NCI-H146 treated with DMSO at 0.1 percent for 48 hours (cell line): ENCODE measurements around the gene POU6F2.
A peak's percentile ranks its signal among the peaks of the same experiment; 100 is the strongest.

ENCODE experiments used
- DNase-seq: peaks from one replicate; lab custom pipeline; 2025; ENCODE audit not compliant: unreplicated experiment; lab: John Stamatoyannopoulos, UW

POU6F2 gene

DNA sequence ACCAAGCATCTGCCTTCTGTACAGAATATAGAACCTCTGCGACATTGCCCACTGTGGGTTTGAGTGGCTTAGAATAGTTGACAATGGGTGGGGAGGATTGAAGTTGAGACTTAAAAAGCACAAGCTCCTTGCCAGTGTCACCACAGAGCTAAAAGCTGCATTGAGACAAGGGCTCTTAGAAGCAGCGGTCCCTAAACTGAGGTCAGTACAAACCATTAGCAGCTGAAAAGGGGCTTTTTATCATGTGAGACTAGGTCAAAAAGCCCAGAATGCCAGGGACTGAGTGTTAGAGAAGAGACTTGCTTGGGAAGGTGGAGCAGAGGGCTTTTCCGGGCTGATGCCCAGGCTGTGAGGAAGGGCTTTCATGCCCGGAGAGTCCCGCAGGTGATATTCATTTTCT, 91.3 kb downstream of the POU6F2 start:
- DNase-seq = no peak

DNA sequence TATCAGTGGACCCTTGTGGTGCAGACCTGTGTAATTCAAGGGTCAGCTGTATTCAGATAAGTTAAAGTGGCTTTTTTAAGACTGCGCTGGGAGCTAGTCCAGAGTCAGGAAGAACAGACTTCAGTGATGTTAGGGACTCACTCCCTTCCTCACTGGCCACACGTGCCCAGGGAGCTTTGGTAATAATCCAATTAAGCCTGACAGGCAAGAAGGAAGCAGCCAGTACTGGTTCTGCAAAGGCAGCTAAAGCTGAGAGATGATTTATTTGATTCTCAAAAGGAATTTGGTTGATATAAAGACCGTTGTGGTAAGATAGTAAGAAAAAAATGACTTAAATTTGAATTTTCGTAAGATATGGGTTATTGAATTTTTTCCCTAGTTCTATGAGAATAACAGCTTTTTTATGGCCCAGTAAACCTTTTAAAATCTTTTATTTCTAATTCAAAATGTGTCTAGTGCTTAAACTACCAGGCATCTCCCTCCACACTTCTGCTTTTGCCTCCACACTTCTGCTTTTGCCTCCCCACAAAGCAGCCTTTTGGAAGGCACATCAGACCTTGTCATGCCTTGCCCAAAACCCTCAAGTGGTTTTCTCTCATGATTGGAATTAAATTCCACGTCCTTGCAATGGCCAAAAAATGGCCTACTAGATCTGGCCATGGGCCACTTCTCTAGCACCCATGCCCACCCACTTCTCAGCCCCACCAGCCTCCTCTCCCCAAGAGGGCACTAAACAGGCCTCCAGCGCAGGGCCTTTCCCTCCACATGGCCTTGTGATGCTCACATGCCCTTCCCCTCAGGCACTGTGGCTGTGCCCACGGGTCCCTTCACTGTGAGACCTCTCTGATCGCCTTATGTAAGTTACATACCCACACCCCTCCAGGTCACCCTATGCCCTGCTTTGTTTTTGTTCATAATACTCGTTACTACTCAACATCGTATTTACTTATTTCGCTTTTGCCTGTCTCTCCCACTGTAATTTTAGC, 92.5 kb downstream of the POU6F2 start:
- DNase-seq = no peak

DNA sequence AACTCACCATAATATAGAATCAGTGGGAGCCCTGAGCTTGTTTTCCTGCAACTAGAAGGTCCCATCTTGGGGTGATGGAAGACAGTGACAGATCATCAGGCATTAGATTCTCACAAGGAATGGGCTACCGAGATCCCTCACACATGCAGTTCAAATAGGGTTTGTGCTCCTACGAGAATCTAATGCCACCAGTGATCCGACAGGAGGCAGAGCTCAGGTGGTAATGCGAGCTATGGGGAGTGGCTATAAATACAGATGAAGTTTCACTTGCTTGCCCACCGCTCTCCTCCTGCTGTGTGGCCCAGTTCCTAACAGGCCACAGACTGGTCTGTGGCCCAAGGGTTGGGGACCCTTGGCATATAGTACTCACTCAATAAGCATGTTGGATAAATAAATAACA, 93.4 kb downstream of the POU6F2 start:
- DNase-seq = no peak

GRCh38 chr7:39073432-39073831, 95.7 kb downstream of the POU6F2 start:
- peak; percentile 78 for DNase-seq

DNA sequence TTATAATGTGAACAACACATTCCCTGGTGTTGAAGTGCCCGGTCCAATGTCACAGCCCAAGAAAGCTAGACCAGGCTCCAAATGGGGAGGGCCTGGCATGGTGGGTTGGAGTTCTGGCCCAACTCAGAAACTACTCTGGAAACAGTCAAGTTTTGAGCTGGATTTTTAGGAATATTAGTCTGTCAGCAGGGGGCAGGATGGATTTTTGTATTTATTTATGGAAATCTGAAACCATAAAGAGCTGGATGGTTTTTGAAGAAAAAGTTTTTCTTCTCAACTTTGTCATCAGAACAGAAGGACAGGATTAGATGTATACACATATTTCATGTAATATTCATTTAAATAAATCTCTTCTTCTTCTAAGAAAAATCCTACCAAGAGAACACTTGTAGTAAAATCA, 97.5 kb downstream of the POU6F2 start:
- DNase-seq = peak; percentile 45

DNA sequence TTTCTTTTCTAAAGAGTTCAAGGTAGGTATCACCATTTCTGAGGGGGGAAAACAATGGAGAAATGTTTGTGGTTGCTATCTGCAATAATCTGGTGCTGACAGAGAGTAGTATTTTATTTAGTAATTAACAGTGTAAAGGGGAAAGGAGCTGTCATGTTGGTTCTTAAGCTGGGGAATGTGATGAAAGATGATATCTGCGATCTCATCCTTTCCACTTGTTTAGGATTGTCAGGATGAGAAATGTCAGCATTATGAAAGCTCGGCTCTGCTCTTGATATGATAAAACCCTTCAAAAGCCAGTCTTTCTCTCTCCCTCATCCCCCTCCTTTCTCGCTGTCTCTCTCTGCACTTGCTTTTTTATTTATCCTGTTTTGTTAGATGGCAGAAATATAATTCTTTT, 106.1 kb downstream of the POU6F2 start:
- DNase-seq = peak; percentile 85

GRCh38 chr7:39084349-39084748, 106.6 kb downstream of the POU6F2 start:
- peak; percentile 98 for DNase-seq

- DNase-seq = peak; percentile 65
These were observed 107.5 kb downstream of the POU6F2 start for GRCh38 chr7:39085189-39085588.

GRCh38 chr7:39085590-39086049, 107.9 kb downstream of the POU6F2 start:
- peak; percentile 89 for DNase-seq

DNA sequence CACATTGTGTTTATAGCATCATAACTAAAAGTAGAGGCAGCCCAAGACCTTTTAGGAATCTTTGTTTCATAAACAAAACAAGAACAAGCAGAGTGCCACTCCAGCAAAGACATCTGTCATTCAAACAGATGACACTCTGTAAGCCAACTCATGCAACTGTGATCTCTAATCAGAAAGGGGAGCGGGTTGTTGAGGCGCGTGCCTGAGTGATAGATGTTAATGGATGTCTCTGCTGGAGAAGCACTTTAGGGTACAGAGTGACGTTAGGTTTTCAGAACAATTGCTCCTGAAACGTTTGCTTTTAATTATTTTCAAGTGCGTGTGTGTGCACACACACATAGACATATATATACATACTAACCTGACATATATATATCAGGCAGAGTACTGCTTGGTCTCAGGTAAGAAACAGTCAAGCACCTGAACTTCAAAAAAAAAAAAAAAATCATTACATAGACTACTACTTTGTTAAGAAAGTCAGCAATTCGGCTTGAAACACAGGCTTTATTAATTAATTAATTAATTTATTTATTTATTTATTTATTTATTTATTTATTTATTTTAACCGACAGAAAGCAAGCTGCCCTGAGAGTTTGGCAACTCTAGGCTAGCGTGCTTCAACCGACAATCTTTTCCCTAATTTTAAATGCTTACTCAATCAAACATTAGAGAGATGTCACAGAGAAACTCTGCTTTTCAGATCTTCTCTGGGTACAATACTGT, 109.1 kb downstream of the POU6F2 start:
- DNase-seq = peak; percentile 50

GRCh38 chr7:39088730-39089593, 111.3 kb downstream of the POU6F2 start:
- peak; percentile 47 for DNase-seq

- no peak for DNase-seq
These were observed 113.4 kb downstream of the POU6F2 start for GRCh38 chr7:39091145-39091544.

DNA sequence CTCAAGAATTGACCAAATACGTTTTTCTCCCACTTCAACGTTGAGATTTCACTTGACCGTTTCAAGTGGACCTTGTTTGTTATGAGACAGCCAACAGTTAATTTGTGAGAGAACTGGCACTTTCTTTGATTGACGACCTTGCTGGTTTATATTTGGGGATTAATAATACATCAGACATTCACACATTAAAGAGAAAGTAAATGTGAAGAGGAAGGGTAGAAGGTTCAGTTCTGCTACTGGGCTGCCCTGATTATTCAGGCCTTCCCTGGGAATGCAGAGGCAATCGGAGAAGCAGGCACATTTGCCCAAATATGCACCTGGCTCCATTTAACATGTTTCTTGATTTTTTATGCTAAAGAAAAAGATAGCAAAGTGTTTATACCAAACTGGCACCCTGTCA, 114.1 kb downstream of the POU6F2 start:
- no peak for DNase-seq

GRCh38 chr7:39094731-39095130, 117.0 kb downstream of the POU6F2 start:
- DNase-seq = no peak

GRCh38 chr7:39095875-39096619, 118.3 kb downstream of the POU6F2 start:
- DNase-seq = no peak

DNA sequence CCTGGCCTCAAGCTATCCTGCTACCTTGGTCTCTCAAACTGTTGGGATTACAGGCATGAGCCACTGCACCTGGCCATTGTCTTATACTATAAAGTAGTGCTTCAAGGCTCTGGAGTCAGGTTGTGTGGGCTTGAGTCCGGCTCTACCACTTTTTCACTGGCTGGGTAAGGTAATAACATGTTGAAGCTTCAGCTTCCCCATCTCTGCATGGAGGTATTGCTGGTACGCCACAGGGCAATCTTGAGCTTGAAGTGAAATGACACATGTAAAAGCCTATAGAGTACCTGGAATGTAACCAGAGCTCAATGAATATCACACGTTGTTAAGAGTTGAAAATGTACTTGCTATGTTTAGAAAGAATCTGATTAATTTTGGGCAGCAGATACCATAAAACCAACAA, 120.8 kb downstream of the POU6F2 start:
- DNase-seq = no peak

- DNase-seq = no peak
These were observed 121.4 kb downstream of the POU6F2 start for GRCh38 chr7:39099146-39099545.

DNA sequence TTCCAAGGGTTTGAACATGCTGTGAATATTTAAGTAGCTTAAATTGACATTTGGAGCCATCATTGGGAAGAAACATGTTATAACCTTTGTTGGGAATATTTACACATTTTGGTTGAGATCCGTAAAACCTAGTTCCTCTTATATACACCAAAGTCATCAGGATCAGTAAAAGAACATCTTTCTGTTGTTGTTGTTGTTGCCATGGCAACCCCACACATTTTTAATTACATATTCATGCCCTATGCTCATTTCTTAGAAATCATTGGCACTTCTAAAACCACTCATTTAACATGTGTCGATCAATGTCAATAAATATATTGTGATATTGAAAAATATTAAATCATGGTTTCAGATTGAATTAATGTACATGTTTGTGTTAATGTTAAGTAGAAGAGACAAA, 122.6 kb downstream of the POU6F2 start:
- DNase-seq = no peak

DNA sequence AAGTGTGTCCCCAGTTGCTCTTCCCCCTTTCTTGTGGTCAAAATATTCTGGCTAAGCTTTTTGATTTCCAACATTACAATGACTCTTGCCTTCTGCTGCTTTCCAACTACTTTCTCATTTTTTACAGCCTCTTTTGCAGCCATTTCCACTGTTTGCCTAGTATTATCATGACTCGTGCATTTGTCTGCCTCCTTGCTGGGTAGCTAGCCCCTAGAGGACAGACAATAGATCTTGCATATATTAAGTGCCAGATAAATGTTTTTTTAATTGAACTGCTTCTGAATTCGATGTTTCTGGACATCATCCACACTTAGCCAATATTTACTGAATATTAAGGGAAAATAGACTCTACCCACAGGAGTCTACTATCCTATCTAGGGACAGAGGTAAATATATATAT, 124.5 kb downstream of the POU6F2 start:
- peak; percentile 89 for DNase-seq

- DNase-seq = no peak
These were observed 128.0 kb downstream of the POU6F2 start for GRCh38 chr7:39105720-39106119.
